Liver (tissue), 9 donors: ENCODE data around the gene GBE1. TPM values are rescaled to one million over a fixed set of nuclear protein-coding genes. Genes with fewer than 3 reads are reported as not detected.

Experiments
- DNase-seq: peaks from one replicate; pipeline ENCODE4 v3.0.0-alpha.2; 2017; ENCODE audit warnings: low spot score
- H3K27ac ChIP-seq, 2 donors: one replicate each; pipeline ENCODE4 v1.7.0; 2013; ENCODE audit warnings: inconsistent platforms in 2 of 2, low read length in 2 of 2, control low read depth in 1 of 2, low read depth in 1 of 2, mild to moderate bottlenecking in 1 of 2
- H3K27me3 ChIP-seq, 4 donors: one replicate each; pipeline versions ENCODE4 v1.6.1 to v1.7.0; 2013; ENCODE audit warnings: low read length in 3 of 4, inconsistent platforms in 1 of 4, mild to moderate bottlenecking in 1 of 4, moderate library complexity in 1 of 4; ENCODE audit not compliant: control insufficient read depth in 4 of 4, insufficient read depth in 4 of 4
- H3K36me3 ChIP-seq, 4 donors: one replicate each; pipeline versions ENCODE4 v1.6.1 to v1.7.0; 2013; ENCODE audit warnings: low read length in 3 of 4, mild to moderate bottlenecking in 3 of 4, low read depth in 1 of 4, moderate library complexity in 1 of 4; ENCODE audit not compliant: control insufficient read depth in 4 of 4, insufficient read depth in 3 of 4
- H3K4me1 ChIP-seq, 4 donors: one replicate each; pipeline versions ENCODE4 v1.6.1 to v1.7.0; 2013; ENCODE audit warnings: low read length in 3 of 4, mild to moderate bottlenecking in 3 of 4, moderate library complexity in 1 of 4; ENCODE audit not compliant: control insufficient read depth in 4 of 4, insufficient read depth in 4 of 4
- H3K4me3 ChIP-seq, 3 donors: one replicate each; pipeline versions ENCODE4 v1.6.1 to v1.7.0; 2013; ENCODE audit warnings: low read length in 3 of 3, control low read depth in 1 of 3, low read depth in 1 of 3, mild to moderate bottlenecking in 1 of 3
- H3K9ac ChIP-seq, 2 donors: one replicate each; pipeline ENCODE4 v1.7.0; 2013; ENCODE audit warnings: low read length in 2 of 2, mild to moderate bottlenecking in 2 of 2, moderate library complexity in 2 of 2, control low read depth in 1 of 2, low read depth in 1 of 2
- H3K9me3 ChIP-seq, 4 donors: one replicate each; pipeline versions ENCODE4 v1.6.1 to v1.7.0; 2013; ENCODE audit warnings: low read length in 3 of 4; ENCODE audit not compliant: control insufficient read depth in 4 of 4
- ATF3 ChIP-seq: IDR thresholded peaks from 2 replicates; pipeline ENCODE4 v1.6.1; 2016; ENCODE audit warnings: antibody characterized with exemption
- FOXA1 ChIP-seq: IDR thresholded peaks from 2 replicates; pipeline ENCODE4 v1.6.1; 2016; ENCODE audit warnings: antibody characterized with exemption
- FOXA2 ChIP-seq: IDR thresholded peaks from 2 replicates; pipeline ENCODE4 v1.6.1; 2016; ENCODE audit warnings: antibody characterized with exemption
- GABPA ChIP-seq, 2 donors: IDR thresholded peaks in 1 of 2; conservative IDR thresholded peaks in 1 of 2; 2 replicates each; pipeline ENCODE4 v1.6.1; 2016; ENCODE audit warnings: antibody characterized with exemption in 2 of 2, mild to moderate bottlenecking in 1 of 2, moderate library complexity in 1 of 2
- HNF4A ChIP-seq, 2 donors: conservative IDR thresholded peaks; 2 replicates each; pipeline ENCODE4 v1.6.1; 2016; ENCODE audit warnings: antibody characterized with exemption in 2 of 2, mild to moderate bottlenecking in 2 of 2
- JUND ChIP-seq, 2 donors: IDR thresholded peaks; 2 replicates each; pipeline ENCODE4 v1.6.1; 2016; ENCODE audit warnings: antibody characterized with exemption in 2 of 2
- RAD21 ChIP-seq, 2 donors: IDR thresholded peaks; 2 replicates each; pipeline ENCODE4 v1.6.1; 2016; ENCODE audit warnings: antibody characterized with exemption in 2 of 2, mild to moderate bottlenecking in 2 of 2
- REST ChIP-seq: IDR thresholded peaks from 2 replicates; pipeline ENCODE4 v1.6.1; 2016; ENCODE audit warnings: antibody characterized with exemption, mild to moderate bottlenecking
- RXRA ChIP-seq, 2 donors: IDR thresholded peaks; 2 replicates each; pipeline ENCODE4 v1.6.1; 2017 to 2018; ENCODE audit warnings: antibody characterized with exemption in 2 of 2, mild to moderate bottlenecking in 1 of 2
- TAF1 ChIP-seq: conservative IDR thresholded peaks from 2 replicates; pipeline ENCODE4 v1.6.1; 2016; ENCODE audit warnings: antibody characterized with exemption, mild to moderate bottlenecking
- YY1 ChIP-seq: IDR thresholded peaks from 2 replicates; pipeline ENCODE4 v1.6.1; 2016; ENCODE audit warnings: antibody characterized with exemption, mild to moderate bottlenecking
- WGBS: extraction: QIAGEN DNeasy Blood & Tissue Kit; methylation state at CpG from one replicate; pipeline ENCODE4 v1.1.7; 2013; 5-methylcytosine and 5-hydroxymethylcytosine counted together
- polyA plus RNA-seq, 2 donors: library from polyadenylated mRNA; stranded (reverse) in 1 of 2; unstranded in 1 of 2; fragments of 200-250 nt in 1 of 2; fragments of >200 nt in 1 of 2; fragmentation: Nextera tagmentation in 1 of 2; extraction: Ambion mirVana in 1 of 2; gene quantifications; one replicate each; pipeline versions ENCODE4 v1.2.1 to v1.2.3, GENCODE V29; 2013 to 2015
- total RNA-seq, 2 donors: library from RNA; depleted of rRNA; stranded (reverse); fragments of >200 nt; gene quantifications; one replicate each; pipeline ENCODE4 v1.2.3, GENCODE V29; 2014
- TF ChIP-seq, protein P1 (sequence below): IDR thresholded peaks from 2 replicates; pipeline ENCODE4 v1.6.1; 2016; ENCODE audit warnings: antibody characterized with exemption
- TF ChIP-seq, protein P2 (sequence below): IDR thresholded peaks from 2 replicates; pipeline ENCODE4 v1.6.1; 2016; ENCODE audit warnings: antibody characterized with exemption
- donor health status: healthy.
- donor health status: healthy.
- donor health status: healthy.
- donor health status: healthy.
- donor health status: healthy.

The GBE1 gene
- total and polyA plus RNA-seq, 4 donors = 22.5 to 95.6 (median 25.8) TPM

GRCh38 chr3:81502236-81502635 is 259.2 kb downstream of the GBE1 start:
- 93% methylated on average over 1 of the region's 1 CpG for WGBS
- no peak for DNase-seq
- Histone ChIP-seq H3K36me3 (peaks cover 0 to 13% (median 3%) of the 10 kb centered on the region in 4 donors), H3K27ac (no peak overlapping the region), H3K9me3 (no peaks in the 10 kb centered on the region), H3K27me3 (no peaks in the 10 kb centered on the region), H3K4me1 (no peaks in the 10 kb centered on the region), H3K4me3 (no peak overlapping the region), H3K9ac (no peak overlapping the region)
- TF ChIP-seq GABPA (IDR thresholded peaks at IDR 0.05 in 1 of 2, conservative IDR thresholded peaks at IDR 0.05 in 1 of 2) = no peak
- TF ChIP-seq TAF1 = no peak
- TF ChIP-seq RXRA (IDR thresholded peaks at IDR 0.05) = no peak
- TF ChIP-seq FOXA2 = no peak
- TF ChIP-seq, protein P1, sequence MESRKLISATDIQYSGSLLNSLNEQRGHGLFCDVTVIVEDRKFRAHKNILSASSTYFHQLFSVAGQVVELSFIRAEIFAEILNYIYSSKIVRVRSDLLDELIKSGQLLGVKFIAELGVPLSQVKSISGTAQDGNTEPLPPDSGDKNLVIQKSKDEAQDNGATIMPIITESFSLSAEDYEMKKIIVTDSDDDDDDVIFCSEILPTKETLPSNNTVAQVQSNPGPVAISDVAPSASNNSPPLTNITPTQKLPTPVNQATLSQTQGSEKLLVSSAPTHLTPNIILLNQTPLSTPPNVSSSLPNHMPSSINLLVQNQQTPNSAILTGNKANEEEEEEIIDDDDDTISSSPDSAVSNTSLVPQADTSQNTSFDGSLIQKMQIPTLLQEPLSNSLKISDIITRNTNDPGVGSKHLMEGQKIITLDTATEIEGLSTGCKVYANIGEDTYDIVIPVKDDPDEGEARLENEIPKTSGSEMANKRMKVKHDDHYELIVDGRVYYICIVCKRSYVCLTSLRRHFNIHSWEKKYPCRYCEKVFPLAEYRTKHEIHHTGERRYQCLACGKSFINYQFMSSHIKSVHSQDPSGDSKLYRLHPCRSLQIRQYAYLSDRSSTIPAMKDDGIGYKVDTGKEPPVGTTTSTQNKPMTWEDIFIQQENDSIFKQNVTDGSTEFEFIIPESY = no peak
- no peak for TF ChIP-seq FOXA1
- TF ChIP-seq JUND (IDR thresholded peaks at IDR 0.05) = no peak
- no peak for TF ChIP-seq RAD21 (IDR thresholded peaks at IDR 0.05)
- TF ChIP-seq, protein P2, sequence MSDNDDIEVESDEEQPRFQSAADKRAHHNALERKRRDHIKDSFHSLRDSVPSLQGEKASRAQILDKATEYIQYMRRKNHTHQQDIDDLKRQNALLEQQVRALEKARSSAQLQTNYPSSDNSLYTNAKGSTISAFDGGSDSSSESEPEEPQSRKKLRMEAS = no peak
- TF ChIP-seq REST = no peak
- no peak for TF ChIP-seq YY1
- TF ChIP-seq HNF4A (conservative IDR thresholded peaks at IDR 0.05) = no peak

- H3K9me3 ChIP-seq = no peaks in the 10 kb centered on the region
- 93% methylated on average over 1 of the region's 1 CpG for WGBS
- TF ChIP-seq FOXA1 (no peak), YY1 (no peak), HNF4A (conservative IDR thresholded peaks at IDR 0.05) (no peak), REST (no peak), ATF3 (no peak), TAF1 (no peak), RAD21 (IDR thresholded peaks at IDR 0.05) (no peak)
- TF ChIP-seq, protein P1 = no peak
- TF ChIP-seq, protein P2 = no peak
- no peaks in the 10 kb centered on the region for H3K27me3 ChIP-seq
- no peaks in the 10 kb centered on the region for H3K4me1 ChIP-seq
- H3K4me3 ChIP-seq = no peak overlapping the region
- H3K9ac ChIP-seq = no peak overlapping the region
- H3K36me3 ChIP-seq = peaks cover 0 to 20% (median 3%) of the 10 kb centered on the region in 4 donors
- H3K27ac ChIP-seq = no peak overlapping the region
- no peak for DNase-seq
Measured at GRCh38 chr3:81500039-81500438, 261.4 kb downstream of the GBE1 start.
